IMR-90 (cell line): ENCODE data around the gene SYTL1.

Experiments
- CEBPB ChIP-seq: IDR thresholded peaks from 2 replicates; pipeline ENCODE4 v1.6.1; 2012; ENCODE audit warnings: low read depth, low read length, improper control_type of control experiment
- POLR2A ChIP-seq: IDR thresholded peaks from 2 replicates; pipeline ENCODE4 v1.6.1; 2012; ENCODE audit warnings: mild to moderate bottlenecking, low read depth, low read length
- TF ChIP-seq, protein P1 (sequence below): conservative IDR thresholded peaks from 2 replicates; pipeline ENCODE4 v1.5.1; 2012; ENCODE audit warnings: mild to moderate bottlenecking, low read depth, low read length, improper control_type of control experiment

DNA sequence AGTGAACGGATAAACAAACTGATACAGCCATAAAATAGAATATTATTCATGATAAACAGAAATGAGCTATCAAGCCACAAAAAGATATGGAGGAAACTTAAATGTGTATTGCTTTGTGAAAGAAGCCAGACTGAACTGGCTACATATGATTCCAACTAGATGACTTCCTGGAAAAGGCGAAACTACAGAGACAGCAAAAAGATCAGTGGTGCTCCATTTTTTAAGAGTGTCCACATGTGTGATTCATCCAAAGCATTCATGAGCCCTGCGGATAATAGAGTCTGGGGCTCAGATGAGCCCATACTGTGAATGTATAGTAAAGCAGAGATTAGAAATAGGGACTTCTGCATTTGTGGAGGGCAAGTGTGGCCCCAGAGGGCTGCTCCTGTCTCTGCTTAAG lies 27.7 kb upstream of the SYTL1 start:
- TF ChIP-seq POLR2A (no peak), CEBPB (no peak)
- TF ChIP-seq, protein P1, sequence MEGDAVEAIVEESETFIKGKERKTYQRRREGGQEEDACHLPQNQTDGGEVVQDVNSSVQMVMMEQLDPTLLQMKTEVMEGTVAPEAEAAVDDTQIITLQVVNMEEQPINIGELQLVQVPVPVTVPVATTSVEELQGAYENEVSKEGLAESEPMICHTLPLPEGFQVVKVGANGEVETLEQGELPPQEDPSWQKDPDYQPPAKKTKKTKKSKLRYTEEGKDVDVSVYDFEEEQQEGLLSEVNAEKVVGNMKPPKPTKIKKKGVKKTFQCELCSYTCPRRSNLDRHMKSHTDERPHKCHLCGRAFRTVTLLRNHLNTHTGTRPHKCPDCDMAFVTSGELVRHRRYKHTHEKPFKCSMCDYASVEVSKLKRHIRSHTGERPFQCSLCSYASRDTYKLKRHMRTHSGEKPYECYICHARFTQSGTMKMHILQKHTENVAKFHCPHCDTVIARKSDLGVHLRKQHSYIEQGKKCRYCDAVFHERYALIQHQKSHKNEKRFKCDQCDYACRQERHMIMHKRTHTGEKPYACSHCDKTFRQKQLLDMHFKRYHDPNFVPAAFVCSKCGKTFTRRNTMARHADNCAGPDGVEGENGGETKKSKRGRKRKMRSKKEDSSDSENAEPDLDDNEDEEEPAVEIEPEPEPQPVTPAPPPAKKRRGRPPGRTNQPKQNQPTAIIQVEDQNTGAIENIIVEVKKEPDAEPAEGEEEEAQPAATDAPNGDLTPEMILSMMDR = no peak
